Body of pancreas (tissue), 4 donors: ENCODE results near the gene EIF3L. TPM values are rescaled to one million over a fixed set of nuclear protein-coding genes. Genes with fewer than 3 reads are reported as not detected.

Experiments used
- ATAC-seq: fragments of 150-250 bp; one replicate; pipeline ENCODE4 v1.9.1; 2016
- DNase-seq, 4 donors: peaks; one replicate each; pipeline ENCODE4 v3.0.0-alpha.2; 2019
- H3K27ac ChIP-seq, 4 donors: fragments of 200-600 bp; sonication (generic); 1 replicate in 3 of 4; 2 replicates in 1 of 4; pipeline versions ENCODE4 v1.5.1 to v1.6.1; 2016 to 2019; ENCODE audit warnings: mild to moderate bottlenecking in 1 of 4, mixed read lengths in 1 of 4, moderate library complexity in 1 of 4
- H3K27me3 ChIP-seq, 2 donors: fragments of 200-600 bp; sonication (generic); one replicate each; pipeline ENCODE4 v1.6.0; 2016; ENCODE audit warnings: mild to moderate bottlenecking in 1 of 2
- H3K36me3 ChIP-seq, 2 donors: fragments of 200-600 bp; sonication (generic); replicated peaks in 1 of 2; 2 replicates each; pipeline ENCODE4 v1.5.1; 2016; ENCODE audit warnings: low read depth in 2 of 2; ENCODE audit not compliant: insufficient read depth in 1 of 2
- H3K4me1 ChIP-seq: fragments of 200-600 bp; sonication (generic); one replicate; pipeline ENCODE4 v1.6.0; 2016
- H3K4me3 ChIP-seq, 2 donors: fragments of 200-600 bp; sonication (generic); 1 replicate in 1 of 2; 2 replicates in 1 of 2; pipeline ENCODE4 v1.5.1; 2016 to 2019
- H3K9me3 ChIP-seq, 3 donors: fragments of 200-600 bp; sonication (generic); 1 replicate in 2 of 3; 2 replicates in 1 of 3; pipeline ENCODE4 v1.5.1; 2016
- CTCF ChIP-seq, 7 experiments: fragments of 450-650 bp in 4 of 7; fragments of 200-600 bp in 3 of 7; sonication (generic) in 3 of 7; IDR thresholded peaks; one replicate each; pipeline ENCODE4 v1.5.1; 2016 to 2019; ENCODE audit warnings: antibody characterized with exemption in 7 of 7
- POLR2A ChIP-seq, 3 donors: fragments of 450-650 bp; IDR thresholded peaks; one replicate each; pipeline ENCODE4 v1.6.1; 2016; ENCODE audit warnings: antibody characterized with exemption in 3 of 3, mild to moderate bottlenecking in 2 of 3
- WGBS, 2 donors: methylation state at CpG; one replicate each; pipeline ENCODE4 v1.1.5; 2017; 5-methylcytosine and 5-hydroxymethylcytosine counted together
- intact Hi-C: fragments of 100-400 bp; cut with DNase I; formaldehyde crosslinking; loops from one replicate; pipeline ENCODE4 v1.15.1; 2023
- total RNA-seq, 2 donors: library from RNA; depleted of rRNA; stranded (reverse); fragments of >200 nt; gene quantifications; one replicate each; pipeline ENCODE4 v1.1.0, GENCODE V29; 2016

EIF3L gene
- total RNA-seq, 2 donors from 2014 or later: 139 to 230 TPM

- ATAC-seq (peak; percentile 45), DNase-seq (peak; percentile 41 to 70 (median 64))
- Histone ChIP-seq H3K27ac (peak overlapping the region; percentile 63 to 87 (median 72)), H3K27me3 (no peaks in the 10 kb centered on the region), H3K36me3 (peaks cover 0 to 12% of the 10 kb centered on the region in 2 donors), H3K4me1 (peaks cover 70% of the 10 kb centered on the region), H3K4me3 (no peak overlapping the region), H3K9me3 (no peaks in the 10 kb centered on the region)
- TF ChIP-seq POLR2A (IDR thresholded peaks at IDR 0.05) (no peak), CTCF (IDR thresholded peaks at IDR 0.05) (peak in 1 of 7 experiments; percentile 12)
- WGBS, 2 donors: 23 to 28% methylated on average over 2 of the region's 2 CpGs
- intact Hi-C loops: no loop called here
These were observed 81.8 kb downstream of the EIF3L start for GRCh38 chr22:37930952-37931440.

- peaks cover 61% of the 10 kb centered on the region for H3K4me1 ChIP-seq
- no peaks in the 10 kb centered on the region for H3K9me3 ChIP-seq
- WGBS, 2 donors: 35 to 62% methylated on average over 2 to 6 of the region's 6 CpGs
- H3K36me3 ChIP-seq: peaks cover 0 to 5% of the 10 kb centered on the region in 2 donors
- H3K27me3 ChIP-seq: no peaks in the 10 kb centered on the region
- H3K4me3 ChIP-seq: no peak overlapping the region
- DNase-seq (no peak), ATAC-seq (no peak)
- TF ChIP-seq CTCF (IDR thresholded peaks at IDR 0.05): no peak
- no peak for TF ChIP-seq POLR2A (IDR thresholded peaks at IDR 0.05)
- intact Hi-C loops: no loop called here
- H3K27ac ChIP-seq: peak overlapping the region; percentile 10 to 87 (median 72)
These were observed 82.7 kb downstream of the EIF3L start for GRCh38 chr22:37931893-37932389.

- 75 to 81% methylated on average over 8 to 10 of the region's 10 CpGs for WGBS, 2 donors
- no peaks in the 10 kb centered on the region for H3K9me3 ChIP-seq
- peaks cover 0 to 6% of the 10 kb centered on the region in 2 donors for H3K36me3 ChIP-seq
- no peak for TF ChIP-seq CTCF (IDR thresholded peaks at IDR 0.05)
- TF ChIP-seq POLR2A (IDR thresholded peaks at IDR 0.05): no peak
- H3K27me3 ChIP-seq: no peaks in the 10 kb centered on the region
- ATAC-seq (no peak), DNase-seq (no peak)
- intact Hi-C loops: no loop called here
- peaks cover 60% of the 10 kb centered on the region for H3K4me1 ChIP-seq
- H3K27ac ChIP-seq: peak overlapping the region; percentile 10 to 87 (median 72)
- H3K4me3 ChIP-seq: no peak overlapping the region
These were observed 83.2 kb downstream of the EIF3L start for GRCh38 chr22:37932401-37932800.

- Histone ChIP-seq H3K9me3 (no peaks in the 10 kb centered on the region), H3K27me3 (no peaks in the 10 kb centered on the region), H3K4me3 (no peak overlapping the region), H3K36me3 (peaks cover 4 to 6% of the 10 kb centered on the region in 2 donors), H3K27ac (peak overlapping the region; percentile 63 to 87 (median 80)), H3K4me1 (peaks cover 60% of the 10 kb centered on the region)
- DNase-seq (peak in 3 of 4 donors; percentile 33 to 52 (median 46)), ATAC-seq (no peak)
- no peak for TF ChIP-seq CTCF (IDR thresholded peaks at IDR 0.05)
- no peak for TF ChIP-seq POLR2A (IDR thresholded peaks at IDR 0.05)
- intact Hi-C loops: no loop called here
- 59 to 65% methylated on average over 7 to 21 of the region's 21 CpGs for WGBS, 2 donors
These were observed 83.8 kb downstream of the EIF3L start for GRCh38 chr22:37932821-37933578.
